22Rv1 (cell line): ENCODE results near the gene EML6.

Experiments used
- CTCF ChIP-seq: fragments of 450-650 bp; IDR thresholded peaks from 2 replicates; pipeline ENCODE4 v1.5.1; 2017; ENCODE audit warnings: mild to moderate bottlenecking
- ZFX ChIP-seq: fragments of 450-650 bp; IDR thresholded peaks from 2 replicates; pipeline ENCODE4 v1.6.1; 2017; ENCODE audit warnings: antibody characterized with exemption, borderline replicate concordance

GRCh38 chr2:54712516-54712915, 10.9 kb upstream of the EML6 start:
- no peak for TF ChIP-seq CTCF
- TF ChIP-seq ZFX = no peak
